Ovary (tissue), 9 donors: Measurements from ENCODE around the gene PHKB. TPM values are rescaled to one million over a fixed set of nuclear protein-coding genes. Genes with fewer than 3 reads are reported as not detected.
"Not testable (repeated sequence)": the region's sequence is repeated elsewhere in the genome, so short reads cannot be mapped to it uniquely, and the experiment has no call there.

ENCODE experiments used
- DNase-seq, 5 donors: peaks; one replicate each; pipeline ENCODE4 v3.0.0-alpha.2; 2019 to 2020
- H3K27ac ChIP-seq, 2 donors: fragments of 200-600 bp; one replicate each; pipeline versions ENCODE4 v1.5.1 to v1.8.0; 2019 to 2022
- H3K27me3 ChIP-seq: fragments of 200-600 bp; one replicate; pipeline ENCODE4 v1.8.0; 2022
- H3K36me3 ChIP-seq: fragments of 200-600 bp; sonication (generic); one replicate; pipeline ENCODE4 v1.5.1; 2019
- H3K4me1 ChIP-seq: one replicate; pipeline ENCODE4 v1.8.1; 2013; ENCODE audit warnings: mild to moderate bottlenecking, moderate library complexity; ENCODE audit not compliant: insufficient read depth
- H3K4me3 ChIP-seq: fragments of 200-600 bp; sonication (generic); one replicate; pipeline ENCODE4 v1.5.1; 2017
- H3K9me3 ChIP-seq, 2 donors: fragments of 200-600 bp in 1 of 2; sonication (generic) in 1 of 2; one replicate each; pipeline versions ENCODE4 v1.5.1 to v1.8.1; 2013 to 2019; ENCODE audit warnings: mild to moderate bottlenecking in 1 of 2, moderate library complexity in 1 of 2
- CTCF ChIP-seq, 3 donors: fragments of 450-650 bp in 2 of 3; fragments of 200-600 bp in 1 of 3; IDR thresholded peaks; one replicate each; pipeline versions ENCODE4 v1.5.1 to v1.8.0; 2016 to 2022; ENCODE audit warnings: antibody characterized with exemption in 3 of 3, mild to moderate bottlenecking in 1 of 3
- EP300 ChIP-seq: sonication (generic); formaldehyde crosslinking; IDR thresholded peaks from one replicate; pipeline ENCODE4 v1.6.1; 2017; ENCODE audit warnings: antibody characterized with exemption
- POLR2A ChIP-seq: fragments of 450-650 bp; IDR thresholded peaks from one replicate; pipeline ENCODE4 v1.6.1; 2017; ENCODE audit warnings: antibody characterized with exemption, mild to moderate bottlenecking, moderate library complexity
- WGBS, 3 donors: extraction: QIAGEN DNeasy Blood & Tissue Kit in 1 of 3; methylation state at CpG; one replicate each; pipeline versions ENCODE4 v1.1.5 to v1.1.7; 2013 to 2017; 5-methylcytosine and 5-hydroxymethylcytosine counted together
- intact Hi-C, 4 donors: fragments of 100-400 bp; cut with DNase I; formaldehyde crosslinking; loops; one replicate each; pipeline versions ENCODE4 v1.11.0 to v1.15.1; 2022 to 2023
- polyA plus RNA-seq, 2 donors: library from polyadenylated mRNA; stranded (reverse); fragments of 200-250 nt in 1 of 2; fragments of 350-450 nt in 1 of 2; fragmentation: Illumina TruSeq in 1 of 2; extraction: RNeasy Lipid Tissue Mini Kit (QIAGEN cat#74804) in 1 of 2; gene quantifications; one replicate each; pipeline ENCODE4 v1.2.3, GENCODE V29; 2013 to 2014
- total RNA-seq, 7 donors: library from RNA; depleted of rRNA in 2 of 7; stranded (reverse); fragments of >200 nt in 2 of 7; fragmentation: NEBNext Ultra II Directional in 3 of 7; extraction: Animal tissue kit (Norgen Biotek cat#: 25700) in 3 of 7; gene quantifications; one replicate each; pipeline versions ENCODE4 v1.1.0 to v1.2.4, GENCODE V29; 2016 to 2023
- donor health status: DM: no; HTN: no; CAD: no; lungs with moderate emphysema.
- donor health status: DM: no; HTN: no; CAD: no.
- donor health status: Bipolar disorder and iron deficiency.
- donor health status: DM: yes; HTN: yes; CAD: no.
- donor health status: DM: no; HTN: no; CAD: no.
- donor health status: DM: yes; HTN: yes; CAD: no.

Gene PHKB
- total and polyA plus RNA-seq, 9 donors, result 16.5 to 86.6 (median 59.4) TPM

GRCh38 chr16:47676635-47677177 lies 215.6 kb downstream of the PHKB start:
- H3K4me1 ChIP-seq, result no peaks in the 10 kb centered on the region
- no peaks in the 10 kb centered on the region for H3K27me3 ChIP-seq
- H3K27ac ChIP-seq, result no peak overlapping the region
- H3K36me3 ChIP-seq, result peaks cover 2% of the 10 kb centered on the region
- no peak overlapping the region for H3K4me3 ChIP-seq
- 92 to 93% (median 93%) methylated on average over 4 of the region's 4 CpGs for WGBS, 3 donors
- H3K9me3 ChIP-seq, result no peaks in the 10 kb centered on the region
- intact Hi-C loops, result no loop called here
- DNase-seq, result no peak
- TF ChIP-seq CTCF (IDR thresholded peaks at IDR 0.05) (no peak), EP300 (no peak), POLR2A (no peak)

- H3K36me3 ChIP-seq, H3K27me3 ChIP-seq: not testable (repeated sequence)
These were observed 220.4 kb downstream of the PHKB start for GRCh38 chr16:47681571-47681970.

GRCh38 chr16:47687694-47688093 lies 226.6 kb downstream of the PHKB start:
- no peak for DNase-seq
- 93 to 98% (median 94%) methylated on average over 2 of the region's 2 CpGs for WGBS, 3 donors
- Histone ChIP-seq H3K36me3 (no peaks in the 10 kb centered on the region), H3K4me1 (no peaks in the 10 kb centered on the region), H3K4me3 (no peak overlapping the region), H3K9me3 (peaks cover 0 to 6% of the 10 kb centered on the region in 2 donors), H3K27me3 (no peaks in the 10 kb centered on the region), H3K27ac (no peak overlapping the region)
- intact Hi-C loops, result no loop called here
- TF ChIP-seq CTCF (IDR thresholded peaks at IDR 0.05) (no peak), EP300 (no peak), POLR2A (no peak)

More at GRCh38 chr16:47681571-47681970, 220.4 kb downstream of the PHKB start:
- H3K9me3 ChIP-seq, intact Hi-C loops, DNase-seq, H3K4me3 ChIP-seq, H3K27ac ChIP-seq, H3K4me1 ChIP-seq: not testable (repeated sequence)
- 96 to 99% (median 98%) methylated on average over 2 to 3 of the region's 3 CpGs for WGBS, 3 donors

- H3K27me3 ChIP-seq, result no peaks in the 10 kb centered on the region
- no peaks in the 10 kb centered on the region for H3K36me3 ChIP-seq
- WGBS, 3 donors, result 94 to 97% (median 96%) methylated on average over 9 of the region's 9 CpGs
- no peaks in the 10 kb centered on the region for H3K9me3 ChIP-seq
- no peak for DNase-seq
- H3K27ac ChIP-seq, result no peak overlapping the region
- intact Hi-C loops, result no loop called here
- no peak overlapping the region for H3K4me3 ChIP-seq
- no peak for TF ChIP-seq CTCF (IDR thresholded peaks at IDR 0.05)
- no peak for TF ChIP-seq POLR2A
- no peak for TF ChIP-seq EP300
- no peaks in the 10 kb centered on the region for H3K4me1 ChIP-seq
These were observed 232.1 kb downstream of the PHKB start for GRCh38 chr16:47693226-47693625.

- Histone ChIP-seq H3K4me1 (no peaks in the 10 kb centered on the region), H3K9me3 (no peaks in the 10 kb centered on the region), H3K36me3 (no peaks in the 10 kb centered on the region), H3K27ac (no peak overlapping the region), H3K4me3 (no peak overlapping the region), H3K27me3 (no peaks in the 10 kb centered on the region)
- WGBS, 3 donors, result 85 to 90% (median 86%) methylated on average over 3 of the region's 3 CpGs
- TF ChIP-seq EP300, result no peak
- no peak for TF ChIP-seq POLR2A
- TF ChIP-seq CTCF (IDR thresholded peaks at IDR 0.05), result no peak
- no peak for DNase-seq
- intact Hi-C loops, result no loop called here
These were observed 233.4 kb downstream of the PHKB start for GRCh38 chr16:47694543-47694942.
